Measurements from ENCODE around the gene PCNX2. TPM values are rescaled to one million over a fixed set of nuclear protein-coding genes. Genes with fewer than 3 reads are reported as not detected.
"Not testable (repeated sequence)": the region's sequence is repeated elsewhere in the genome, so short reads cannot be mapped to it uniquely, and the experiment has no call there.

Gene PCNX2
- total and polyA plus RNA-seq, 2 donors (not counting 1 experiment from before 2014, with no cell fraction given), result 13.0 to 37.8 TPM

DNA sequence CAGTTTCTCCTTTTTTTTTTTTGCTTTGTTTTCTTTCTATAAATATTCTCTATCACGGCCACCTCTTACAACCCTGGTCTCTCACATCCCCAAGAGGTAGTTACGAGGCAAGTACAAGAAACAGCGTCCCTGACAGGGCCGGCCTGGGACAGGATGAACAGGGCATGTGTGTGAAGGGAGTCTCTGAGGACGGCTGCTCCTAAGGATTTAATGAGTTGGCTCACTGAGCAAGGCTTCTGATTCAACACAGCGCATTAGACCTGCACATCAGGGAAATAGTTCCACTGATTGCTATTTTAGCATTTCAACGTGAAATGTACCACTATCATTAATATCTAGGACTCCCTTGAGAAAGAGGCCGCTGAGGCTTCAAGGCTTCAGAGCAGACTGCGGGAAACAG lies 291.1 kb downstream of the PCNX2 start:
- H3K27ac ChIP-seq (ENCODE audit: insufficient read depth, low read length), result no peak overlapping the region
- H3K4me3 ChIP-seq (replicated peaks in 1 of 4; ENCODE audit: control extremely low read depth in 1 of 4, insufficient read depth in 1 of 4, low read depth in 3 of 4, low read length in 4 of 4), result no peak overlapping the region
- H2AFZ ChIP-seq (ENCODE audit: low read length), result no peak overlapping the region
- no peak overlapping the region for H3K9ac ChIP-seq (ENCODE audit: insufficient read depth, low read length)
- H3K4me2 ChIP-seq (ENCODE audit: extremely low read depth, insufficient read depth, low read length), result no peak overlapping the region
- no peaks in the 10 kb centered on the region for H3K27me3 ChIP-seq (ENCODE audit: control insufficient read depth, insufficient read depth, low read length)
- H3K79me2 ChIP-seq (ENCODE audit: control insufficient read depth, insufficient read depth, low read length), result no peaks in the 10 kb centered on the region
- TF ChIP-seq, protein P1, sequence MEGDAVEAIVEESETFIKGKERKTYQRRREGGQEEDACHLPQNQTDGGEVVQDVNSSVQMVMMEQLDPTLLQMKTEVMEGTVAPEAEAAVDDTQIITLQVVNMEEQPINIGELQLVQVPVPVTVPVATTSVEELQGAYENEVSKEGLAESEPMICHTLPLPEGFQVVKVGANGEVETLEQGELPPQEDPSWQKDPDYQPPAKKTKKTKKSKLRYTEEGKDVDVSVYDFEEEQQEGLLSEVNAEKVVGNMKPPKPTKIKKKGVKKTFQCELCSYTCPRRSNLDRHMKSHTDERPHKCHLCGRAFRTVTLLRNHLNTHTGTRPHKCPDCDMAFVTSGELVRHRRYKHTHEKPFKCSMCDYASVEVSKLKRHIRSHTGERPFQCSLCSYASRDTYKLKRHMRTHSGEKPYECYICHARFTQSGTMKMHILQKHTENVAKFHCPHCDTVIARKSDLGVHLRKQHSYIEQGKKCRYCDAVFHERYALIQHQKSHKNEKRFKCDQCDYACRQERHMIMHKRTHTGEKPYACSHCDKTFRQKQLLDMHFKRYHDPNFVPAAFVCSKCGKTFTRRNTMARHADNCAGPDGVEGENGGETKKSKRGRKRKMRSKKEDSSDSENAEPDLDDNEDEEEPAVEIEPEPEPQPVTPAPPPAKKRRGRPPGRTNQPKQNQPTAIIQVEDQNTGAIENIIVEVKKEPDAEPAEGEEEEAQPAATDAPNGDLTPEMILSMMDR (conservative IDR thresholded peaks at IDR 0.05 in 1 of 2, IDR thresholded peaks at IDR 0.05 in 1 of 2; ENCODE audit: low read depth in 1 of 2, low read length in 2 of 2), result no peak
- no peak for TF ChIP-seq EZH2 (IDR thresholded peaks at IDR 0.05; ENCODE audit: low read length, missing control alignments)
- H3K4me1 ChIP-seq (ENCODE audit: control insufficient read depth, extremely low read depth, insufficient read depth, low read length), result no peaks in the 10 kb centered on the region
- H4K20me1 ChIP-seq (ENCODE audit: control insufficient read depth, extremely low read depth, insufficient read depth, low read length), result no peaks in the 10 kb centered on the region
- no peaks in the 10 kb centered on the region for H3K9me3 ChIP-seq (ENCODE audit: control insufficient read depth, insufficient read depth, low read depth, low read length)
- H3K36me3 ChIP-seq (ENCODE audit: control insufficient read depth, insufficient read depth, low read length), result no peaks in the 10 kb centered on the region
- no peak for DNase-seq (ENCODE audit: low read depth in 2 of 2)

DNA sequence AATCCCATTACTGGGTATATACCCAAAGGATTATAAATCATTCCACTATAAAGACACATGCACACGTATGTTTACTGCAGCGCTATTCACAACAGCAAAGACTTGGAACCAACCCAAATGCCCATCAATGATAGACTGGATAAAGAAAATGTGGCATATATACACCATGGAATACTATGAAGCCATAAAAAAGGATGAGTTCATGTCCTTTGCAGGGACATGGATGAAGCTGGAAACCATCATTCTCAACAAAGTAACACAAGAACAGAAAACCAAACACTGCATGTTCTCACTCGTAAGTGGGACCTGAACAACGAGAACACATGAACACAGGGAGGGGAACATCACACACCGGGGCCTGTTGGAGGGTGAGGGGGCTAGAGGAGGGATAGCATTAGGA lies 291.9 kb downstream of the PCNX2 start:
- not testable (repeated sequence) for H3K9ac ChIP-seq (ENCODE audit: insufficient read depth, low read length); H3K4me1 ChIP-seq (ENCODE audit: control insufficient read depth, extremely low read depth, insufficient read depth, low read length); H3K27ac ChIP-seq (ENCODE audit: insufficient read depth, low read length); H4K20me1 ChIP-seq (ENCODE audit: control insufficient read depth, extremely low read depth, insufficient read depth, low read length); H3K4me3 ChIP-seq (replicated peaks in 1 of 4; ENCODE audit: control extremely low read depth in 1 of 4, insufficient read depth in 1 of 4, low read depth in 3 of 4, low read length in 4 of 4); DNase-seq (ENCODE audit: low read depth in 2 of 2); H3K27me3 ChIP-seq (ENCODE audit: control insufficient read depth, insufficient read depth, low read length); H2AFZ ChIP-seq (ENCODE audit: low read length); H3K36me3 ChIP-seq (ENCODE audit: control insufficient read depth, insufficient read depth, low read length); H3K79me2 ChIP-seq (ENCODE audit: control insufficient read depth, insufficient read depth, low read length); H3K4me2 ChIP-seq (ENCODE audit: extremely low read depth, insufficient read depth, low read length); H3K9me3 ChIP-seq (ENCODE audit: control insufficient read depth, insufficient read depth, low read depth, low read length)

DNA sequence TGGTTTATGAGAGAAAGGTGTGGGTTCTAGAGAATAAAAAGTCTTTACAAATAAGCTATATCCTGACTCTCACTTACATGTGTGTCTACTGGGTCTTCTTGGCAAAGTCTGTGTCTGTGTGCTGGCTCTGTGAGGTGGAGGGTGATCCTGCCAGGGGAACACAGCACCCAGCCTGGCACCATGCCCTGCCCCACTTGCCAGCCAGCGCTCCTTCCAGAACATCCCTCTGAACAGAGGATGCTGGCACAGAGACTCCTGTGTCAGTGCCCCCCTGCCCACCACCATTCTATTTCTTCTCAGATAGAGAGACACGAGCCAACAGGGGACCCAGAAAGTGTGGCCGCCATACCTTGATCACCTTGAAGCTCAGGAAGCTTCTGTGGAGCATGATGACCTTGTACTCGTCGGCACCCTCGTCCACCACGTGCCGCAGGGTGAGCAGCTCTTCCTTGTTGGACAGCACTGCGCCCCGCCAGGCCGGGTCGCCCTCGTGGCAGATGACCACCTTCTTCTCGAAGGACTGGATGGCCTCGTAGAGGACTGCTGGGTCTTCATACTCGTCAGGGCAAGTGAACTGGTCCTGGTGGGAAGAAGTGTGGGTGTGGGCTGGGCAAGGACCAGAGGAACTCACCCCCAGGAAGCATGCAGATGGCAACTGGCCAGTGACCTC lies 295.4 kb downstream of the PCNX2 start:
- H3K79me2 ChIP-seq (ENCODE audit: control insufficient read depth, insufficient read depth, low read length), result no peaks in the 10 kb centered on the region
- no peak overlapping the region for H3K9ac ChIP-seq (ENCODE audit: insufficient read depth, low read length)
- H3K36me3 ChIP-seq (ENCODE audit: control insufficient read depth, insufficient read depth, low read length), result no peaks in the 10 kb centered on the region

More for the DNA sequence above, 295.4 kb downstream of the PCNX2 start:
- Histone ChIP-seq H4K20me1 (ENCODE audit: control insufficient read depth, extremely low read depth, insufficient read depth, low read length) (no peaks in the 10 kb centered on the region), H3K4me1 (ENCODE audit: control insufficient read depth, extremely low read depth, insufficient read depth, low read length) (no peaks in the 10 kb centered on the region), H3K4me2 (ENCODE audit: extremely low read depth, insufficient read depth, low read length) (no peak overlapping the region), H3K27ac (ENCODE audit: insufficient read depth, low read length) (no peak overlapping the region), H2AFZ (ENCODE audit: low read length) (no peak overlapping the region), H3K4me3 (replicated peaks in 1 of 4; ENCODE audit: control extremely low read depth in 1 of 4, insufficient read depth in 1 of 4, low read depth in 3 of 4, low read length in 4 of 4) (no peak overlapping the region), H3K27me3 (ENCODE audit: control insufficient read depth, insufficient read depth, low read length) (no peaks in the 10 kb centered on the region), H3K9me3 (ENCODE audit: control insufficient read depth, insufficient read depth, low read depth, low read length) (no peaks in the 10 kb centered on the region)
- DNase-seq (ENCODE audit: low read depth in 2 of 2), result no peak
- TF ChIP-seq, protein P1 (conservative IDR thresholded peaks at IDR 0.05 in 1 of 2, IDR thresholded peaks at IDR 0.05 in 1 of 2; ENCODE audit: low read depth in 1 of 2, low read length in 2 of 2), result no peak
- TF ChIP-seq EZH2 (IDR thresholded peaks at IDR 0.05; ENCODE audit: low read length, missing control alignments), result no peak
